K562 (cell line): ENCODE measurements around the gene CACNA1A. TPM values are rescaled to one million over a fixed set of nuclear protein-coding genes. Genes with fewer than 3 reads are reported as not detected.

Experiments used
- ATAC-seq: fragments of 200-7000 bp; cut with Tn5 transposase; 3 replicates; pipeline ENCODE4 v1.9.1; 2020; ENCODE audit warnings: moderate library complexity
- BruUV-seq: library from RNA; stranded (reverse); fragments of 400-500 nt; replicated peaks from 2 replicates; lab custom pipeline; 2021; lab: Mats Ljungman, UMichigan
- CTCF ChIA-PET: fragments of 300-600 bp; formaldehyde crosslinking; extraction: SDS; loops from one replicate; lab custom pipeline; 2021; ENCODE audit warnings: low intra/inter-chr PET ratio; lab: Yijun Ruan, JAX
- POLR2A ChIA-PET: fragments of 300-600, 350-650 bp; sonication (Branson Sonifier 250); formaldehyde crosslinking; extraction: SDS; loops from one replicate; lab custom pipeline; 2021; ENCODE audit warnings: antibody characterized with exemption, inconsistent platforms; lab: Yijun Ruan, JAX
- DNase-seq, 4 experiments: peaks; one replicate each; pipeline versions ENCODE4 v3.0.0 to v3.0.0-alpha.2; 2011 to 2018; ENCODE audit warnings: low spot score in 3 of 4, mixed read lengths in 3 of 4; ENCODE audit errors: extremely low read depth in 1 of 4
- FAIRE-seq: peaks from 2 replicates; lab custom pipeline; 2011; peaks lifted over from hg19 to GRCh38; lab: Jason Lieb, UNC
- H2AFZ ChIP-seq: 2 replicates; pipeline ENCODE4 v1.6.0; 2011; ENCODE audit warnings: low read depth, low read length, control low read depth, inconsistent platforms
- H3K27ac ChIP-seq: fragments of 200-600 bp; 3 replicates; pipeline ENCODE4 v1.8.0; 2011; ENCODE audit warnings: low read depth, mild to moderate bottlenecking, control low read depth, inconsistent platforms, low read length, moderate library complexity, mixed read lengths; ENCODE audit errors: extremely low read depth
- H3K27me3 ChIP-seq, 2 experiments: fragments of 300-600 bp in 1 of 2; 2 replicates in 1 of 2; 3 replicates in 1 of 2; pipeline versions ENCODE4 v1.6.0 to v1.8.0; 2011; ENCODE audit warnings: inconsistent platforms in 2 of 2, low read length in 2 of 2, mild to moderate bottlenecking in 1 of 2, mixed read lengths in 1 of 2, moderate library complexity in 1 of 2; ENCODE audit not compliant: control insufficient read depth in 2 of 2, insufficient read depth in 2 of 2
- H3K36me3 ChIP-seq: fragments of 300-600 bp; 3 replicates; pipeline ENCODE4 v1.8.0; 2011; ENCODE audit warnings: mild to moderate bottlenecking, low read length, inconsistent platforms; ENCODE audit not compliant: control insufficient read depth, insufficient read depth
- H3K4me1 ChIP-seq, 2 experiments: fragments of 200-600 bp in 1 of 2; replicated peaks in 1 of 2; 2 replicates in 1 of 2; 3 replicates in 1 of 2; pipeline versions ENCODE4 v1.5.1 to v1.8.0; 2011; ENCODE audit warnings: inconsistent platforms in 2 of 2, low read length in 2 of 2, mild to moderate bottlenecking in 1 of 2, mixed read lengths in 1 of 2, moderate library complexity in 1 of 2; ENCODE audit not compliant: control insufficient read depth in 2 of 2, insufficient read depth in 2 of 2
- H3K4me2 ChIP-seq: 2 replicates; pipeline ENCODE4 v1.6.1; 2011; ENCODE audit warnings: low read length, control low read depth, inconsistent platforms, mixed read lengths; ENCODE audit not compliant: insufficient read depth
- H3K4me3 ChIP-seq: fragments of 200-600 bp; sonication (generic), shearing (Covaris generic); 2 replicates; pipeline ENCODE4 v1.5.1; 2016; ENCODE audit warnings: control low read depth, inconsistent platforms
- H3K79me2 ChIP-seq: fragments of 200-600 bp; 3 replicates; pipeline ENCODE4 v1.8.0; 2011; ENCODE audit warnings: low read length, inconsistent platforms; ENCODE audit not compliant: control insufficient read depth, insufficient read depth
- H3K9ac ChIP-seq, 2 experiments: 2 replicates each; pipeline versions ENCODE4 v1.6.0 to v1.6.1; 2011; ENCODE audit warnings: low read depth in 2 of 2, low read length in 2 of 2, control low read depth in 1 of 2, inconsistent platforms in 1 of 2, mild to moderate bottlenecking in 1 of 2, mixed read lengths in 1 of 2; ENCODE audit not compliant: insufficient read depth in 1 of 2
- H3K9me1 ChIP-seq: one replicate; pipeline ENCODE4 v1.6.0; 2011; ENCODE audit warnings: inconsistent platforms, mild to moderate bottlenecking, low read length, moderate library complexity; ENCODE audit not compliant: control insufficient read depth, insufficient read depth
- H3K9me3 ChIP-seq: replicated peaks from 2 replicates; pipeline ENCODE4 v1.5.1; 2011; ENCODE audit warnings: low read depth, low read length, inconsistent platforms; ENCODE audit not compliant: control insufficient read depth, insufficient read depth
- H4K20me1 ChIP-seq: replicated peaks from 2 replicates; pipeline ENCODE4 v1.6.1; 2011; ENCODE audit warnings: low read length, inconsistent platforms, mixed read lengths; ENCODE audit not compliant: control insufficient read depth, insufficient read depth
- ADNP ChIP-seq: fragments of 200-800 bp; sonication (Bioruptor generic); IDR thresholded peaks from 2 replicates; pipeline ENCODE4 v1.6.1; 2016; ENCODE audit warnings: missing genetic modification characterization, missing compliant biosample characterization
- ARNT ChIP-seq, 2 experiments: fragments of 450-650 bp; IDR thresholded peaks; 2 replicates each; pipeline ENCODE4 v1.6.1; 2016; ENCODE audit warnings: mild to moderate bottlenecking in 1 of 2
- CCNT2 ChIP-seq: IDR thresholded peaks from 2 replicates; pipeline ENCODE4 v1.6.1; 2011; ENCODE audit warnings: borderline replicate concordance, low read depth, mild to moderate bottlenecking, moderate library complexity, mixed read lengths, low read length; ENCODE audit not compliant: insufficient read length; ENCODE audit errors: extremely low read depth
- GABPB2 ChIP-seq: fragments of 250-450 bp; sonication (Bioruptor Pico); conservative IDR thresholded peaks from 2 replicates; pipeline ENCODE4 v1.5.1; 2021; ENCODE audit warnings: mild to moderate bottlenecking
- PCBP2 ChIP-seq: fragments of 200-400 bp; formaldehyde crosslinking; IDR thresholded peaks from 2 replicates; pipeline ENCODE4 v1.6.1; 2018; ENCODE audit warnings: low read length, low read depth, mild to moderate bottlenecking, moderate library complexity; ENCODE audit not compliant: poor library complexity, severe bottlenecking
- RCOR1 ChIP-seq, 2 experiments: IDR thresholded peaks; 2 replicates each; pipeline ENCODE4 v1.6.1; 2012; ENCODE audit warnings: low read depth in 2 of 2, low read length in 2 of 2, borderline replicate concordance in 1 of 2, improper control_type of control experiment in 1 of 2
- ZNF316 ChIP-seq: fragments of 450-650 bp; IDR thresholded peaks from 2 replicates; pipeline ENCODE4 v1.6.1; 2016
- ZNF384 ChIP-seq: IDR thresholded peaks from 2 replicates; pipeline ENCODE4 v1.6.1; 2012; ENCODE audit warnings: low read depth, low read length, improper control_type of control experiment
- ZNF41 ChIP-seq: fragments of 250-450 bp; sonication (Bioruptor Pico); conservative IDR thresholded peaks from 2 replicates; pipeline ENCODE4 v1.4.0; 2020; ENCODE audit warnings: mild to moderate bottlenecking
- ZNF561 ChIP-seq: fragments of 450-650 bp; formaldehyde crosslinking; conservative IDR thresholded peaks from 2 replicates; pipeline ENCODE4 v1.4.0; 2020; ENCODE audit warnings: mild to moderate bottlenecking, moderate library complexity
- ZNF75A ChIP-seq: fragments of 450-650 bp; formaldehyde crosslinking; IDR thresholded peaks from 2 replicates; pipeline ENCODE4 v1.4.0; 2020; ENCODE audit warnings: mild to moderate bottlenecking
- WGBS: fragments of 100-300 bp; shearing (Covaris generic); methylation state at CpG from one replicate; pipeline ENCODE4 v1.1.6; 2016; ENCODE audit warnings: low coverage, mixed read lengths; ENCODE audit not compliant: insufficient coverage; ENCODE audit errors: missing lambda C conversion rate; 5-methylcytosine and 5-hydroxymethylcytosine counted together
- in situ Hi-C: fragments of 300-500 bp; cut with MboI; formaldehyde crosslinking; loops from 4 replicates; pipeline ENCODE4 v1.15.0; 2018; ENCODE audit warnings: inconsistent platforms, mixed read lengths
- intact Hi-C: fragments of 100-400 bp; cut with micrococcal nuclease; formaldehyde crosslinking; loops from 2 replicates; pipeline ENCODE4 v1.14.2; 2022
- polyA plus RNA-seq, 8 experiments: library from polyadenylated mRNA; depleted of rRNA in 4 of 8; stranded (reverse) in 5 of 8; unstranded in 3 of 8; fragments of >200 nt; fragmentation: Nextera tagmentation in 2 of 8; fragmentation: Illumina TruSeq in 1 of 8; extraction: Ambion mirVana in 2 of 8; extraction: Trizol in 1 of 8; gene quantifications; 2 replicates each; pipeline versions ENCODE4 v1.2.1 to v1.2.3, GENCODE V29; 2011 to 2014; ENCODE audit warnings: inconsistent platforms in 1 of 8, missing spikeins in 1 of 8
- total RNA-seq, 7 experiments: library from RNA; depleted of rRNA in 6 of 7; stranded (reverse); fragments of >200 nt in 6 of 7; fragmentation: Illumina TruSeq in 2 of 7; extraction: Trizol in 2 of 7; gene quantifications; 2 replicates each; pipeline versions ENCODE4 v1.2.1 to v1.2.3, GENCODE V29; 2011 to 2021; ENCODE audit warnings: low replicate concordance in 1 of 7
- TF ChIP-seq, protein P1 (sequence below): fragments of 450-650 bp; IDR thresholded peaks from 2 replicates; pipeline ENCODE4 v1.6.1; 2018; ENCODE audit not compliant: partially characterized antibody
- TF ChIP-seq, protein P2 (sequence below): fragments of 450-650 bp; IDR thresholded peaks from 2 replicates; pipeline ENCODE4 v1.6.1; 2016; ENCODE audit warnings: borderline replicate concordance
- TF ChIP-seq, protein P3 (sequence below): fragments of 450-650 bp; formaldehyde crosslinking; IDR thresholded peaks from 2 replicates; pipeline ENCODE4 v1.4.0; 2020; ENCODE audit warnings: mild to moderate bottlenecking, moderate library complexity

The CACNA1A gene
- total and polyA plus RNA-seq, 9 of the 15 experiments (the other 6 are each of a cell fraction or from before 2014, with no cell fraction given), result 0.03 to 0.20 (median 0.09) TPM; not detected in 1

DNA sequence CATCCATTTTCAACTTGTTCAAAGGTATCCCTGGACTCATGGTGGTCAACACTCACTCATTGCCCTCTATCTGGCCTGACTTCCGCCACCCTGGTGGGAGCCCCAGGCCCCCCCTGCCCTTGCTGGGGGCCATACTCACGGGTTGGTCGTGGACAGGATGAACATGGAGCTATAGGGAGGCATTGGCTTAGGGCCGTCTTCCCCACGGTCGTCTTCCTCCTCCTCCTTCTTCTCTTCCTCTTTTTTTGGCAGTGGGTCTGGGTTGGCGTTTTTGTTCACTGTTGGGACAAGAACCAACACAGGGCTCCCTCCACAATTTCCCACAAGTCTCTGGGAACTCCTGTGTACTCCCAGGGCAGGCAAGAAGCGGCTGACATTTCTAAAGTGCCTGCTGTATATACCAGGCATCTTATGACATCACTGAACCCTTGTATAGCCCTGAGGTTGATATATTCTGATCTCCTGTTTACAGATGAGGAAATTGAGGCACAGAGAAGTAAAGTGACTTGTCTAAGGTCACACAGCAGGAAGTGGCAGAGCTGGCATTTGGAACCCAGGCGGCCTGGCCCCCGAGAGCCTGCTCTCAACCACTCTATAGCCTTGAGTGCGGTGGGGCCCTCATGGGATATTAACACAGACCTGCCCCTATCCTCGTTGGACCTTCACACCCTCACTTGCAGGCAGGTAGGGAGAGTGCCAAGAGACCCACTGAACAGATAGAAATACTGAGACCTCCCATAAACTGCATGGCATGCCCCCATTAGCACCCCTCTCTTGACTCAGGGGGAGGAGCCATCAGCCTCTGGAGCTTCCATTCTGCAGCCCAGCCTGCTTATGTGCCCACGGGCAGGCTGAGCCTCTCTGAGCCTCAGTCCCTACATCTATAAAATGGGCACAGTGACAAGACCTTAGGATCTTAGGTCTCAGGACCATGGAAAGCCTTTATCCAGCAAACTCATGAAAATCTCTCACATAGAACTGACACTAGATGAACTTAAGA lies 221.1 kb downstream of the CACNA1A start:
- DNase-seq (no peak), ATAC-seq (no peak), FAIRE-seq (no peak)
- H3K4me2 ChIP-seq, result no peak overlapping the region
- no peaks in the 10 kb centered on the region for H3K9me3 ChIP-seq
- POLR2A ChIA-PET, result no interaction called here
- WGBS, result 13% methylated on average over 13 of the region's 13 CpGs
- H3K9me1 ChIP-seq, result no peaks in the 10 kb centered on the region
- H3K9ac ChIP-seq, result no peak overlapping the region
- in situ Hi-C loops, result no loop called here
- intact Hi-C loops, result no loop called here
- H4K20me1 ChIP-seq, result no peaks in the 10 kb centered on the region
- no peaks in the 10 kb centered on the region for H3K79me2 ChIP-seq
- no peak overlapping the region for H3K4me3 ChIP-seq
- BruUV-seq, result no TSS peak
- peaks cover 0 to 8% of the 10 kb centered on the region in 2 experiments; a peak in 1 of 5 replicates for H3K4me1 ChIP-seq
- CTCF ChIA-PET, result no interaction called here
- no peaks in the 10 kb centered on the region for H3K36me3 ChIP-seq
- H3K27ac ChIP-seq, result no peak overlapping the region
- H3K27me3 ChIP-seq, result peaks cover 2 to 18% of the 10 kb centered on the region in 2 experiments; a peak in 2 of 5 replicates
- 0 out of 2 replicates have a peak overlapping the region, but pooled peaks have one; percentile 8 for H2AFZ ChIP-seq
- TF ChIP-seq, protein P1, sequence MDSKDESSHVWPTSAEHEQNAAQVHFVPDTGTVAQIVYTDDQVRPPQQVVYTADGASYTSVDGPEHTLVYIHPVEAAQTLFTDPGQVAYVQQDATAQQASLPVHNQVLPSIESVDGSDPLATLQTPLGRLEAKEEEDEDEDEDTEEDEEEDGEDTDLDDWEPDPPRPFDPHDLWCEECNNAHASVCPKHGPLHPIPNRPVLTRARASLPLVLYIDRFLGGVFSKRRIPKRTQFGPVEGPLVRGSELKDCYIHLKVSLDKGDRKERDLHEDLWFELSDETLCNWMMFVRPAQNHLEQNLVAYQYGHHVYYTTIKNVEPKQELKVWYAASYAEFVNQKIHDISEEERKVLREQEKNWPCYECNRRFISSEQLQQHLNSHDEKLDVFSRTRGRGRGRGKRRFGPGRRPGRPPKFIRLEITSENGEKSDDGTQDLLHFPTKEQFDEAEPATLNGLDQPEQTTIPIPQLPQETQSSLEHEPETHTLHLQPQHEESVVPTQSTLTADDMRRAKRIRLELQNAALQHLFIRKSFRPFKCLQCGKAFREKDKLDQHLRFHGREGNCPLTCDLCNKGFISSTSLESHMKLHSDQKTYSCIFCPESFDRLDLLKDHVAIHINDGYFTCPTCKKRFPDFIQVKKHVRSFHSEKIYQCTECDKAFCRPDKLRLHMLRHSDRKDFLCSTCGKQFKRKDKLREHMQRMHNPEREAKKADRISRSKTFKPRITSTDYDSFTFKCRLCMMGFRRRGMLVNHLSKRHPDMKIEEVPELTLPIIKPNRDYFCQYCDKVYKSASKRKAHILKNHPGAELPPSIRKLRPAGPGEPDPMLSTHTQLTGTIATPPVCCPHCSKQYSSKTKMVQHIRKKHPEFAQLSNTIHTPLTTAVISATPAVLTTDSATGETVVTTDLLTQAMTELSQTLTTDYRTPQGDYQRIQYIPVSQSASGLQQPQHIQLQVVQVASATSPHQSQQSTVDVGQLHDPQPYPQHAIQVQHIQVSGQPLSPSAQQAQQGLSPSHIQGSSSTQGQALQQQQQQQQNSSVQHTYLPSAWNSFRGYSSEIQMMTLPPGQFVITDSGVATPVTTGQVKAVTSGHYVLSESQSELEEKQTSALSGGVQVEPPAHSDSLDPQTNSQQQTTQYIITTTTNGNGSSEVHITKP, result peak; percentile 38
- TF ChIP-seq CCNT2, result no peak
- 0 out of 4 replicates have a peak, but pooled peaks of 1 of the 2 experiments have one; percentile 21 for TF ChIP-seq RCOR1 (IDR thresholded peaks at IDR 0.05; ENCODE audit: borderline replicate concordance in 1 of 2, low read depth in 2 of 2, low read length in 2 of 2)
- TF ChIP-seq ZNF316, result no peak
- TF ChIP-seq ZNF384, result 0 out of 2 replicates have a peak, but pooled peaks have one; percentile 27
- TF ChIP-seq, protein P2, sequence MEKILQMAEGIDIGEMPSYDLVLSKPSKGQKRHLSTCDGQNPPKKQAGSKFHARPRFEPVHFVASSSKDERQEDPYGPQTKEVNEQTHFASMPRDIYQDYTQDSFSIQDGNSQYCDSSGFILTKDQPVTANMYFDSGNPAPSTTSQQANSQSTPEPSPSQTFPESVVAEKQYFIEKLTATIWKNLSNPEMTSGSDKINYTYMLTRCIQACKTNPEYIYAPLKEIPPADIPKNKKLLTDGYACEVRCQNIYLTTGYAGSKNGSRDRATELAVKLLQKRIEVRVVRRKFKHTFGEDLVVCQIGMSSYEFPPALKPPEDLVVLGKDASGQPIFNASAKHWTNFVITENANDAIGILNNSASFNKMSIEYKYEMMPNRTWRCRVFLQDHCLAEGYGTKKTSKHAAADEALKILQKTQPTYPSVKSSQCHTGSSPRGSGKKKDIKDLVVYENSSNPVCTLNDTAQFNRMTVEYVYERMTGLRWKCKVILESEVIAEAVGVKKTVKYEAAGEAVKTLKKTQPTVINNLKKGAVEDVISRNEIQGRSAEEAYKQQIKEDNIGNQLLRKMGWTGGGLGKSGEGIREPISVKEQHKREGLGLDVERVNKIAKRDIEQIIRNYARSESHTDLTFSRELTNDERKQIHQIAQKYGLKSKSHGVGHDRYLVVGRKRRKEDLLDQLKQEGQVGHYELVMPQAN, result no peak
- TF ChIP-seq PCBP2, result no peak
- TF ChIP-seq ADNP (tag), result peak; percentile 91
- TF ChIP-seq, protein P3, sequence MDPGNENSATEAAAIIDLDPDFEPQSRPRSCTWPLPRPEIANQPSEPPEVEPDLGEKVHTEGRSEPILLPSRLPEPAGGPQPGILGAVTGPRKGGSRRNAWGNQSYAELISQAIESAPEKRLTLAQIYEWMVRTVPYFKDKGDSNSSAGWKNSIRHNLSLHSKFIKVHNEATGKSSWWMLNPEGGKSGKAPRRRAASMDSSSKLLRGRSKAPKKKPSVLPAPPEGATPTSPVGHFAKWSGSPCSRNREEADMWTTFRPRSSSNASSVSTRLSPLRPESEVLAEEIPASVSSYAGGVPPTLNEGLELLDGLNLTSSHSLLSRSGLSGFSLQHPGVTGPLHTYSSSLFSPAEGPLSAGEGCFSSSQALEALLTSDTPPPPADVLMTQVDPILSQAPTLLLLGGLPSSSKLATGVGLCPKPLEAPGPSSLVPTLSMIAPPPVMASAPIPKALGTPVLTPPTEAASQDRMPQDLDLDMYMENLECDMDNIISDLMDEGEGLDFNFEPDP (CRISPR knock-in tag), result no peak
- no peak for TF ChIP-seq ZNF75A
- no peak for TF ChIP-seq GABPB2 (CRISPR knock-in tag)
- no peak for TF ChIP-seq ARNT (IDR thresholded peaks at IDR 0.05)
- TF ChIP-seq ZNF561 (CRISPR knock-in tag), result no peak
- no peak for TF ChIP-seq ZNF41 (CRISPR knock-in tag)
